ENCODE data around the gene ACSM2B.
"Not testable (repeated sequence)": the region's sequence is repeated elsewhere in the genome, so short reads cannot be mapped to it uniquely, and the experiment has no call there.

Gene ACSM2B, protein sequence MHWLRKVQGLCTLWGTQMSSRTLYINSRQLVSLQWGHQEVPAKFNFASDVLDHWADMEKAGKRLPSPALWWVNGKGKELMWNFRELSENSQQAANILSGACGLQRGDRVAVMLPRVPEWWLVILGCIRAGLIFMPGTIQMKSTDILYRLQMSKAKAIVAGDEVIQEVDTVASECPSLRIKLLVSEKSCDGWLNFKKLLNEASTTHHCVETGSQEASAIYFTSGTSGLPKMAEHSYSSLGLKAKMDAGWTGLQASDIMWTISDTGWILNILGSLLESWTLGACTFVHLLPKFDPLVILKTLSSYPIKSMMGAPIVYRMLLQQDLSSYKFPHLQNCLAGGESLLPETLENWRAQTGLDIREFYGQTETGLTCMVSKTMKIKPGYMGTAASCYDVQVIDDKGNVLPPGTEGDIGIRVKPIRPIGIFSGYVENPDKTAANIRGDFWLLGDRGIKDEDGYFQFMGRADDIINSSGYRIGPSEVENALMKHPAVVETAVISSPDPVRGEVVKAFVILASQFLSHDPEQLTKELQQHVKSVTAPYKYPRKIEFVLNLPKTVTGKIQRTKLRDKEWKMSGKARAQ

DNA sequence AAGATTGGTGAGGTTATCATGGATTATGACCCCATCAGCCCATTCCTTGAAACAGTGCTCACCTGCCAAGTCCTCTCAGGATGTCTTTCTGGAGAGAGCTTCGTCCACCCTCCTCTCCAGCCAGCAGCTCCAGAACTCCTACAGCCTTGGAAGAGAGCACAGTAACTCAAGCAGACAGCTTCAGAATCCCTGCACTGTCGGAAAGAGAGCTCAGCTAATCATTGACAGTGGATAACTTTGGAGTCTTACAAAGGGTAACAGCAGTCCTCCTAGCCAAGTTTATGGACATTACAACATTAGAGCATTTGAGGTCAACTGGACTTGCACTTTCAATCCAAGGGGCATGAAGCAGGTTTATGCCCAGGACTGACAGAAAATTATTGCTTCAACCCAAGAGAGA is at the start of gene ACSM2B:
Gene ACSM2B (minus strand): TSS at position 223 of the 400 bp plus-strand sequence. CDS start 11,522 bp downstream, outside the sequence.
- H3K4me3 ChIP-seq; H3K4me1 ChIP-seq; DNase-seq (ENCODE audit: low spot score in 2 of 2); H3K27me3 ChIP-seq (ENCODE audit: low read depth); H3K9me3 ChIP-seq; H3K36me3 ChIP-seq (replicated peaks); in situ Hi-C loops (cut with MboI; ENCODE audit: low sequenced_read_pairs): not testable (repeated sequence)

DNA sequence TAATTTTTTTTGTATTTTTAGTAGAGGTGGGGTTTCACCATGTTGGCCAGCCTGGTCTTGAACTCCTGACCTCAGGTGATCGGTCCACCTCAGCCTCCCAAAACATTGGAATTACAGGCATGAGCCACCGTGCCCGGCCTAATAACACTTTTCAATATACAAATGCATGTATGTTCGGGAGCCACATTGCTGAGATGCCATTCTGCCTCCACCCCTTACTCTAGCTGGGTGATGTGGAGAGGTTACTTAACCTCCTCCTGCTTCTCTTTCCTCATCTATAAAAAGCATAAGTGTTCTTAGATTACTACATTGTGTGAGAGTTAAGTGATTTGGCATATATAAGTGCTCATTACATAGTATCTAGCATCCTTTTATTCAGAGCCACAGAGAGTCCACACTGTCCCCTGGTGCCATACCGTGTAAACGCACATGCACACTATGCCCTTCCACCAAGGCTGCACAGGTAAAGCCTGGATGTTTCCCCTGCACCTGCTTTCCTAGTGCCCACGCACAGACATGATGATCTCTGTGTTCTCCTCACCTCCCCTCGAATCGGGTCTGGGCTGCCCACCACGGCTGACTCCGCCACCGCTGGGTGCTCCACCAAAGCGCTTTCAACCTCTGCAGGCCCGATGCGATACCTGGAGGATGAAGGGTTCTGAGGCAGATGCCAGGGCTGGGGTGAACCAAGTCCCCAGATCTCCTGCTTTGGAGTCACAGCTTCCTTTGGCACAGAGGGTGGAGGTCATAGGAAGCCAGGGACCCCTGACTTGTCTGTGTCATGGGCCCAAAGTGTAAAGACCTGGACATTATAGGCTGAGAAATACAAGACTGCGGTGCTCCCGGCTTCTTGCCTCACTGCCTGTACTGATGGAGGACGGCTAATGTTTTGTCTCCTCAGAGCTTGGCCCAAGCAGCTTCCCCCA is 49.0 kb upstream of the ACSM2B start:
- no peaks in the 10 kb centered on the region for H3K36me3 ChIP-seq (replicated peaks)
- DNase-seq (ENCODE audit: low spot score in 2 of 2), result no peak
- no peaks in the 10 kb centered on the region for H3K4me1 ChIP-seq
- H3K27me3 ChIP-seq (ENCODE audit: low read depth), result no peaks in the 10 kb centered on the region
- in situ Hi-C loops (cut with MboI; ENCODE audit: low sequenced_read_pairs), result no loop called here
- H3K4me3 ChIP-seq, result no peak overlapping the region
- no peaks in the 10 kb centered on the region for H3K9me3 ChIP-seq

DNA sequence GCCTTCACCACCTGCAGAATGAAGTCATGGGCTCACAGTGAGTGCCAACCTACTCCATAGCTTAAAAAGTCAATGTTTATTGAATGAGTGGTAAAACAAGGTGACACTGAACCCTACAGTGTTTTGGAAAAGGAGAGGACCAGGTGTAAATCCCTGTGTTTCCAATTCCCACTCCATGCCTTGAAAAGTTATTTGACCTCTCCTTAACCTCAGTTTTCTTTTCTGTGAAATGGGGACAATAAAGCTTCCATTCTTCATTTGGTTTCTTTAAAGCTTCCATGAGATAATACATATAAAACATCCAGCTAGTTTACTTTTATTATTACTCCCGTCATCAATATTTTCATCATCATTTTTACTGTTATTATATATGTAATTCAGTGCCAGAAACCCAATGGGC is 48.0 kb upstream of the ACSM2B start:
- no peak overlapping the region for H3K4me3 ChIP-seq
- no peaks in the 10 kb centered on the region for H3K9me3 ChIP-seq
- H3K4me1 ChIP-seq, result peaks cover 8% of the 10 kb centered on the region
- in situ Hi-C loops (cut with MboI; ENCODE audit: low sequenced_read_pairs), result no loop called here
- H3K36me3 ChIP-seq (replicated peaks), result no peaks in the 10 kb centered on the region
- no peak for DNase-seq (ENCODE audit: low spot score in 2 of 2)
- no peaks in the 10 kb centered on the region for H3K27me3 ChIP-seq (ENCODE audit: low read depth)

DNA sequence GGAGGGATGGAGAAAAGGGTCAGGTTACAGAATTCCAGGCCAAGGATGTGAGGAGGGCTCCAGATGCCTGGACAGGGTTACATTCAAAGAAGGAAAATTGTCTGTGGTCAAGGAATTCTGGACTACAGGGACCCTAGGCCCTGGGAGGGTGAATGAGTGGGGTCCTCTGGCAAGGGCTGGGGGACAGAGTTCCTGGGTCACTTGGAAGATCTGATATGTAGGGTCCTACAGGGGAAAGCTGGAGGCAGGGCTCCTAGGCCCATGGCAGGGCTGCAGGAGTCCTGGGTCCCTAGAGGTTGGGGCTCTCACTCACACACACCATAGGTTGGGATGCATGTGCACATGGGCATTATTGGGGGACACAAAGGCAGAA is 46.3 kb upstream of the ACSM2B start:
- in situ Hi-C loops (cut with MboI; ENCODE audit: low sequenced_read_pairs), result no loop called here
- H3K4me1 ChIP-seq, result peaks cover 14% of the 10 kb centered on the region
- no peaks in the 10 kb centered on the region for H3K27me3 ChIP-seq (ENCODE audit: low read depth)
- H3K9me3 ChIP-seq, result no peaks in the 10 kb centered on the region
- no peak overlapping the region for H3K4me3 ChIP-seq
- no peak for DNase-seq (ENCODE audit: low spot score in 2 of 2)
- H3K36me3 ChIP-seq (replicated peaks), result no peaks in the 10 kb centered on the region

DNA sequence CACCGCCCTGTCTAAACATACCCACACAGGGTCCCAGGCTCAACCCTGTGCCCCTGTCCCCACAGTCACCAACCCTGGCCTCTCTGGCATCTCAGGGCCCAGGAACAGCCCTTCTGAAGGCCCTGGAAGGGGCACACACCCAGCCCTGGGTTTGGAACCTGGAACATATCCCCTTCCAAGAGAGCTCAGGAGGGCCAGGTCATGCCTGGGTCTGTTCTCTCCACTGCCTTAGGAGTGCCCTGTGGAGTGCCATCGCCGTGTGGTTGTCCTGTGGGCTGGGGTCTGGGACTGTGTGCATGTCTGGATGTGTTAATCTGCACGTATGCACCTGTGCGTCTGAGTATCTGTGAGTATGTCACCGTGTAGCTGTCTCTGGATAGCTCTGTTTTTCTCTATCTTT is 45.2 kb upstream of the ACSM2B start:
- Histone ChIP-seq H3K9me3 (no peaks in the 10 kb centered on the region), H3K4me1 (peaks cover 14% of the 10 kb centered on the region), H3K4me3 (no peak overlapping the region), H3K27me3 (ENCODE audit: low read depth) (no peaks in the 10 kb centered on the region), H3K36me3 (replicated peaks) (no peaks in the 10 kb centered on the region)
- in situ Hi-C loops (cut with MboI; ENCODE audit: low sequenced_read_pairs), result no loop called here
- no peak for DNase-seq (ENCODE audit: low spot score in 2 of 2)

DNA sequence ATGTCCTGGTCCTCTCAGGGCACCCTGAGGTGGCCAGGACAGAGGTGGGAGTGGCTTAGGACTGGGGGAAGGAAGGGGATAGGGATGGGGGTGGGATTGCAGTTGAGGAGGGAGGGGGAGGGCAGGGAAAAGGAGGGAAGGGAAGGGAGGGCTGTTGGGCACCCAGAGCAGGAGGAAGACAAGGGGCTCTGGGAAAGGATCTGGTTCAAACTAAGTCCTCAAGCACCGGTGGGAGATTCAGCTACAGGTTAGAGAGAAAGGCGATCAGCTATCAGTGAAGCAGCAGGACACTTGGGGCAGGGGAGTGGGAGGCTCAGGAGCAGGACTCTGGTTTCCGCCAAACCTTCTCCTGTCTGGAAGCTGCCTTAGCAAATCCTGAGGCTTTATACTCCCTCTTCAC is 44.6 kb upstream of the ACSM2B start:
- Histone ChIP-seq H3K4me3 (no peak overlapping the region), H3K27me3 (ENCODE audit: low read depth) (no peaks in the 10 kb centered on the region), H3K36me3 (replicated peaks) (no peaks in the 10 kb centered on the region), H3K9me3 (no peaks in the 10 kb centered on the region), H3K4me1 (peaks cover 14% of the 10 kb centered on the region)
- no peak for DNase-seq (ENCODE audit: low spot score in 2 of 2)
- in situ Hi-C loops (cut with MboI; ENCODE audit: low sequenced_read_pairs), result no loop called here

DNA sequence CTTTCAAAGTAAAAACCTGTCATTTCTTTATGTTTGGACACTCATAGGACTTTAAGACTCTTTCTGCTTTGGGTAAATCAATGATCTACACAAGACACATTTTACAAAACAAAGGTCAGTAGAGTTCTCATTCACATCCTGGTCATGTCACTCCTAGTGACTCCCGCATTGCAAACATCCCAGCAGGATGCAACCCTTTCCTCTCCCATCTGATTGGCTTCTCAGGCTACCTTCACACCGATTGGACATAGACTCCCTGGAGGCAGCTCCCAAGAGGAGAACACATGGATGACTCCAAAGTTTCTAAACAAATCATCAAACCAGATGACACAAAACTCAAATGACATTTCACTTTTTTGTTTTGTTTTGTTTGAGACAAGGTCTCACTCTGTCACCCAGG is 43.8 kb upstream of the ACSM2B start:
- no peak for DNase-seq (ENCODE audit: low spot score in 2 of 2)
- Histone ChIP-seq H3K4me3 (no peak overlapping the region), H3K36me3 (replicated peaks) (no peaks in the 10 kb centered on the region), H3K9me3 (no peaks in the 10 kb centered on the region), H3K4me1 (peaks cover 14% of the 10 kb centered on the region), H3K27me3 (ENCODE audit: low read depth) (no peaks in the 10 kb centered on the region)
- in situ Hi-C loops (cut with MboI; ENCODE audit: low sequenced_read_pairs), result no loop called here

DNA sequence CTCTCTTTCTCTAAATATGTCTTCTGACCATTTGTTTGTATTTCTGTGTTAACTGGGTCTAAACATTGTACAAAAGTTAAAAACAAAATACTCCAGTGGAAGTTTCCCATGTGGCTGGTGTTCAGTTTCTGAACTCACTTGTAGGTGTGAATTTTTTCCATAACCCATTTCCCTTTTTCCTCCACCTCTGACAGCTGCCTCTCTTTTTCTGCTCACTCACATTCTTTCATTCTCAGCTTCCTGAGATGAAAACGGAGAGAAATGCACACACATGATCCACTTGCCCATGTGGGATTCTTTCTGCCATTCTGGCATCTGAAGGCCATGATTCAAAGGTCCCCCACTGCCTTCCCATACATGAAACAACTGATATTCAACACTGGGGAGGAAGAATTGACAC is 41.1 kb upstream of the ACSM2B start:
- no peak for DNase-seq (ENCODE audit: low spot score in 2 of 2)
- Histone ChIP-seq H3K27me3 (ENCODE audit: low read depth) (no peaks in the 10 kb centered on the region), H3K4me1 (peaks cover 14% of the 10 kb centered on the region), H3K4me3 (no peak overlapping the region), H3K36me3 (replicated peaks) (no peaks in the 10 kb centered on the region), H3K9me3 (no peaks in the 10 kb centered on the region)
- in situ Hi-C loops (cut with MboI; ENCODE audit: low sequenced_read_pairs), result no loop called here

DNA sequence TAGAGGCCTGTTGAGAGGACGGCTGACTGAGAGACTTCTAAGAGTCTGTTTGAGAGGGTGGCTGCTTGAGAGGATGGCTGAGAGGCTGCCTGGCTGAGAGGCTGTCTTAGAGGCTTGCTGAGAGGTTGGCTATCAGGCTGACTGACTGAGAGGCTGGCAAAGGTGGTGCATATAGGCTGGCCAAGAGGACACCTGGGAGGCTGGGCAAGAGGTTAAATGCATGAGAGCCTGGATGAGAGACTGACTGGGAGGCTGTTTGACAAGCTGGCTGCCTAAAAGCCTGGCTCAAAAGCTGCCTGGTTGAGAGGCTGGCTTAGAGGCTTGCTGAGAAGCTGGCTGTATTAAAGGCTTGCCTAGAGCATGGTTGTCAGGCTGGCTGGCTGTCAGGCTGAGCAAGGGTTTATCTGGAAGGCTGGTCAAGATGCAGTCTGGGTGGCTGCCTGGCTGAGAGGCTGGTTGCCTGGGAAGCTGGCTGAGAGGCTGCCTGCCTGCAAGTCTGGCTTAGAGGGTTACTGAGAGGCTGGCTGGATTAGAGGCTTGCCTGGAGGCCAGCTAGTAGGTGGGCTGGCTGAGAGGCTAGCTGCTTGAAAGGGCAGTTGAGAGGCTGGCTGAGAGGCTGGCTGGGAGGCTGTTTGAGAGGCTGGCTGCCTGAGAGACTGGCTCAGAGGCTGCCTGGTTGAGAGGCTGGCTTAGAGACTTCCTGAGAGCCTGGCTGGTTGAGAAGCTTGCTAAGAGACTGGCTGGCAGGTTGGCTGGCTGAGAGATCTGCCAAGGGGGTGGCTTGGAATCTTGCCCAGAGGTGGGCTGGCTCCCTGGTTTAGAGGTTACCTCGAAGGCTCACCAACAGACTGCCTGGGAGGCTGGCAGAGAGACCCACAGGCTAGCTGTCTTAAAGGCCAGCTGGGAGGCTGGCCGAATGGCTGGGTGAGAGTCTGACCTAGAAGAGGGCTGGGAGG is 38.3 kb upstream of the ACSM2B start:
- Histone ChIP-seq H3K9me3 (no peaks in the 10 kb centered on the region), H3K4me1 (peaks cover 8% of the 10 kb centered on the region), H3K4me3 (no peak overlapping the region), H3K27me3 (ENCODE audit: low read depth) (no peaks in the 10 kb centered on the region), H3K36me3 (replicated peaks) (no peaks in the 10 kb centered on the region)
- in situ Hi-C loops (cut with MboI; ENCODE audit: low sequenced_read_pairs), result no loop called here
- no peak for DNase-seq (ENCODE audit: low spot score in 2 of 2)

DNA sequence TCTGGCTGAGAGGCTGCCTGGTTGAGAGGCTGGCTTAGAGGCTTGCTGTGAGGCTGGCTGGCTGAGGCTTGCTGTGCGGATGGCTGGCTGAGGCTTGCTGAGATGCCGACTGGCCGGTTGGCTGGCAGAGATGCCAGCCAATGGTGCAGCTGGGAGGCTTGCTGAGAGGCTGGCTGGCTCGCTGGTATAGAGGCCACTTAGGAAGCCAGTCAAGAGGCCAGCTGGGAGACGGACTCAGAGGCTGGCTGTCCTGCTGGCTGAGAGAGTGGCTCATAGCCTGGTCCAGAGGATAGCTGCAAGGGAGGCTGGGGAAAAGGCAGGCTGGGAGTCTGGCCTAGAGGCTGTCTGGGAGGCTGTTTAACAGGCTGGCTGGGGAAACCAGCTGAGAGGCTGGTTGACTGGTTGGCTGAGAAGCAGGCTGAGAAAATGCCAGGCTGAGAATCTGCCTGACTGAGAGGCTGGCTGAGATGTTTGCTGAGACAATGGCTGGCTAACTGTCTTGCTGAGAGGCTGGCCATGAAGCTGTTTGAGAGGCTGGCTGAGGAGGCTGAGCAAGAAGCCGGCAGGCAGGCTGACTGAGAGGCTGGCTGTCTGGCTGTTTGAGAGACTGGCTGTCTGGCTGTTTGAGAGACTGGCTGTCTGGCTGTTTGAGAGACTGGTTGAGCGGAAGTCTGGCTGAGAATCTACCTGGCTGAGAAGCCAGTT is 37.5 kb upstream of the ACSM2B start:
- no peaks in the 10 kb centered on the region for H3K36me3 ChIP-seq (replicated peaks)
- DNase-seq (ENCODE audit: low spot score in 2 of 2), result no peak
- H3K9me3 ChIP-seq, result no peaks in the 10 kb centered on the region
- H3K4me1 ChIP-seq, result peaks cover 5% of the 10 kb centered on the region
- H3K4me3 ChIP-seq, result no peak overlapping the region
- H3K27me3 ChIP-seq (ENCODE audit: low read depth), result no peaks in the 10 kb centered on the region
- in situ Hi-C loops (cut with MboI; ENCODE audit: low sequenced_read_pairs), result no loop called here

DNA sequence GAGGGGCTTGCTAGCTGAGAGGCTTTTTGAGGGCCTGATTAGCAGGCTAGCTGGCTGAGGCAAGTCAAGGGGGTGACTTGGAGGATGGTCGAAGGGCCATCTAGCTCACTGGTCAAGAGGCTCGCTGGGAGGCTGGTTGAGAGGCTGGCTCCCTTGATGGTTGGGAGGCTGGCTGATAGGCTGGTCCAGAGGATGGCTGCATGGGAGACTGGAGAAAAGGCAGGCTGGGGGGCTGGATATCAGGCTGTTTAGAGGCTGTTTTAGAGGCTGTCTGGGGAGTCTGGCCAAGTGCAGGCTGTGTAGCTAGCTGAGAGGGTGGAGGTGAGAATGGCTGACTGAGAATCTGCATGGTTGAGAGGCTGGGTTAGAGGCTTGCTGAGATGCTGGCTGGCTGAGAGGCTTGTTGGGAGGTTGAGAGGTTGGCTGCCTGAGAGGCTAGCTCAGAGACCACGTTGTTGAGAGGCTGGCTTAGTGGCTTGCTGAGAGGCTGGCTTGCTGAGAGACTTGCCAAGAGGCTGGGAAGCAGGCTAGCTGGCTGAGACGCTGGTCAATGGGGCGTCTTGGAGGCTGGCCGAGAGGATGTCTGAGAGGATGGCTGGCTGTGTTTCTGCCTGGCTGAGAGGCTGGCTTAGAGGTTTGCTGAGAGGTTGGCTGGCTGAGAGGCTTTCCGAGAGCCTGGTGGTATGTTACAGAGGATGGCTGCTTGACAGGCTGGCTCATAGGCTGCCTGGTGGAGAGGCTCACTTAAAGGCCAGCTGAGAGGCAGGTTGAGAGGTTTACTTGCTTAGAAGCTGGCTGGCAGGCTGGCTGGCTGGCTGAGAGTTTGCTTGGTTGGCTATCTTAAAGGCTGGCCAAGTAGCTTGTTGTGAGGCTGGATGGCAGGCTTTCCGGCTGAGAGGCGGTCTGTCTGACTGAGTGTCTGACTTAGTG is 36.6 kb upstream of the ACSM2B start:
- no peaks in the 10 kb centered on the region for H3K4me1 ChIP-seq
- DNase-seq (ENCODE audit: low spot score in 2 of 2), result no peak
- in situ Hi-C loops (cut with MboI; ENCODE audit: low sequenced_read_pairs), result no loop called here
- no peak overlapping the region for H3K4me3 ChIP-seq
- H3K9me3 ChIP-seq, result no peaks in the 10 kb centered on the region
- H3K27me3 ChIP-seq (ENCODE audit: low read depth), result no peaks in the 10 kb centered on the region
- H3K36me3 ChIP-seq (replicated peaks), result no peaks in the 10 kb centered on the region

DNA sequence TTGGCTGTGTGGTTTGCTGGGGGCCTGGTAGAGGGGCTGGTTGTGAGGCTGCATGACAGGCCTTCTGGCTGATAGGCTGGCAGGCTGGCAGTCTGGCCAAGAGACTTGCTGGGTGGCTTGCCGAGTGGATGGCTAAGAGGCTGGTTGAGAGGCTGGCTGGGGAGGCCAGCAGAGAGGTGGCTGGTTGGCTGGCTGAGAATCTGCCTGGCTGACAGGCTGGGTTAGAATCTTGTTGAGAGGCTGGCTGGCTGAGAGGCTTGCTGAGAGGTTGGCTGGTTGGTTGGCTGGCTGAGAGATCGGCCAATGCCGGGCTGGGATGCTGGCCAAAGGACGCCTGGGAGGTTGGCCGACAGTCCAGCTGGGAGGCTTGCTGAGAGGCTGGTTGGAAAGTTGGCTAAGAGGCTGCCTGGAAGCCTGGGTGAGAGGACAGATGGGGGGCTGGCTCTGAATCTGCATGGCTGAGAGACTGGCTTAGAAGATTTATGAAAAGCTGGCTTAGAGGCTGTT is 35.9 kb upstream of the ACSM2B start:
- Histone ChIP-seq H3K4me1 (no peaks in the 10 kb centered on the region), H3K9me3 (no peaks in the 10 kb centered on the region), H3K4me3 (no peak overlapping the region), H3K27me3 (ENCODE audit: low read depth) (no peaks in the 10 kb centered on the region), H3K36me3 (replicated peaks) (no peaks in the 10 kb centered on the region)
- in situ Hi-C loops (cut with MboI; ENCODE audit: low sequenced_read_pairs), result no loop called here
- no peak for DNase-seq (ENCODE audit: low spot score in 2 of 2)
